K562 treated with DMSO at 1 percent for 24 hours (cell line): Measurements from ENCODE around the gene PPIF. TPM values are rescaled to one million over a fixed set of nuclear protein-coding genes. Genes with fewer than 3 reads are reported as not detected.

Experiments used
- total RNA-seq: library from RNA; unstranded; fragments of 300-600 nt; gene quantifications from 2 replicates; pipeline ENCODE4 v1.2.3, GENCODE V29; 2022; ENCODE audit warnings: low read depth; ENCODE audit not compliant: insufficient read depth

Gene PPIF
- 156 and 188 TPM in 2 replicates for total RNA-seq

GRCh38 chr10:79347226-79347893 is at the start of gene PPIF:
PPIF (plus strand) TSS chr10:79347469; CDS start chr10:79347549, 80 bp downstream.

Other genes starting within 250 kb of the PPIF start
- 24.4 and 25.4 TPM in 2 replicates for gene ZCCHC24, start 98.2 kb downstream of the PPIF start, total RNA-seq
- 0.08 and 0.15 TPM in 2 replicates for gene EIF5AL1, start 165.1 kb downstream of the PPIF start, total RNA-seq
- not detected in 2 replicates for gene SFTPA2, start 212.9 kb downstream of the PPIF start, total RNA-seq